Measurements from ENCODE around the gene BPIFB1. TPM values are rescaled to one million over a fixed set of nuclear protein-coding genes. Genes with fewer than 3 reads are reported as not detected.

Gene BPIFB1
- total RNA-seq, 4 donors from 2014 or later: not detected

- TF ChIP-seq, protein P1, sequence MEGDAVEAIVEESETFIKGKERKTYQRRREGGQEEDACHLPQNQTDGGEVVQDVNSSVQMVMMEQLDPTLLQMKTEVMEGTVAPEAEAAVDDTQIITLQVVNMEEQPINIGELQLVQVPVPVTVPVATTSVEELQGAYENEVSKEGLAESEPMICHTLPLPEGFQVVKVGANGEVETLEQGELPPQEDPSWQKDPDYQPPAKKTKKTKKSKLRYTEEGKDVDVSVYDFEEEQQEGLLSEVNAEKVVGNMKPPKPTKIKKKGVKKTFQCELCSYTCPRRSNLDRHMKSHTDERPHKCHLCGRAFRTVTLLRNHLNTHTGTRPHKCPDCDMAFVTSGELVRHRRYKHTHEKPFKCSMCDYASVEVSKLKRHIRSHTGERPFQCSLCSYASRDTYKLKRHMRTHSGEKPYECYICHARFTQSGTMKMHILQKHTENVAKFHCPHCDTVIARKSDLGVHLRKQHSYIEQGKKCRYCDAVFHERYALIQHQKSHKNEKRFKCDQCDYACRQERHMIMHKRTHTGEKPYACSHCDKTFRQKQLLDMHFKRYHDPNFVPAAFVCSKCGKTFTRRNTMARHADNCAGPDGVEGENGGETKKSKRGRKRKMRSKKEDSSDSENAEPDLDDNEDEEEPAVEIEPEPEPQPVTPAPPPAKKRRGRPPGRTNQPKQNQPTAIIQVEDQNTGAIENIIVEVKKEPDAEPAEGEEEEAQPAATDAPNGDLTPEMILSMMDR (IDR thresholded peaks at IDR 0.05): no peak
- DNase-seq (ENCODE audit: low spot score): no peak
- ATAC-seq (ENCODE audit: low FRiP score): no peak
Measured at GRCh38 chr20:33328157-33329137, 45.4 kb downstream of the BPIFB1 start.

GRCh38 chr20:33332905-33333456 lies 50.0 kb downstream of the BPIFB1 start:
- DNase-seq (ENCODE audit: low spot score) (no peak), ATAC-seq (ENCODE audit: low FRiP score) (no peak)
- TF ChIP-seq, protein P1 (IDR thresholded peaks at IDR 0.05): no peak

DNA sequence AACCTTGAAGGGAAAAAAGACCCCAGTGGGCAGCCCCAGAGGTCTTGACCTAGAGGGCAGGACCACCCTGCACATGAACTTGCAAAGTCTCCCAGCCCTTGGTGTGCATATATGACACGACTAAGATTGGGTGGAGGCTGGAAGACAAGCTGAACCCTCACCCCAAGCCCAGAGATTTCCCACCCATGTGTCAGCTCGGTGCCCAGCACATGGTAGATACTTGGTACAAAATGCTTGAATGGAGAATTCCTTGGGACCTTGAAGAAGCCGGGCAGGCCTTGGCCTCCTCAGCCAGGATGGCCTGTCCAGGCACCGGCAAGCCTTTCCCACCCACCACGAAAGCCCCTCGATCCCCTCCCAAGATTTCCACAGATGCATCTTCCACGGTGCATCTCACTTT lies 50.6 kb downstream of the BPIFB1 start:
- DNase-seq (ENCODE audit: low spot score) (no peak), ATAC-seq (ENCODE audit: low FRiP score) (no peak)
- TF ChIP-seq, protein P1 (IDR thresholded peaks at IDR 0.05): no peak

DNA sequence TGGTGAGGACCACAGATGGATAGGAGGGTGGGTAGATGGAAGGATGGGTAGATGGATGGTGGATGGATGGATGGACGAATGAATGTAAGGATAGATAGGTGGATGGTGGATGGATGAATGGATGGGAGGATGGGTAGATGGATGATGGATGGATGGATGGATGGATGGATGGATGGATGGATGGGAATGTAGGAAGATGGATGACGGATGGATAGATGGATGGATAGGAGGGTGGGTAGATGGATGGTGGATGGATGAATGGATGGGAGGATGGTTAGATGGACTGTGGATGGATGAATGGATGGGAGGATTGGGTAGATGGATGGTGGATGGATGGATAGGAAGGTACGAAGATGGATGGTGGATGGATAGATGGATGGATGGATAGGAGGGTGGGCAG lies 51.1 kb downstream of the BPIFB1 start:
- TF ChIP-seq, protein P1 (IDR thresholded peaks at IDR 0.05): no peak
- ATAC-seq (ENCODE audit: low FRiP score): no peak

DNA sequence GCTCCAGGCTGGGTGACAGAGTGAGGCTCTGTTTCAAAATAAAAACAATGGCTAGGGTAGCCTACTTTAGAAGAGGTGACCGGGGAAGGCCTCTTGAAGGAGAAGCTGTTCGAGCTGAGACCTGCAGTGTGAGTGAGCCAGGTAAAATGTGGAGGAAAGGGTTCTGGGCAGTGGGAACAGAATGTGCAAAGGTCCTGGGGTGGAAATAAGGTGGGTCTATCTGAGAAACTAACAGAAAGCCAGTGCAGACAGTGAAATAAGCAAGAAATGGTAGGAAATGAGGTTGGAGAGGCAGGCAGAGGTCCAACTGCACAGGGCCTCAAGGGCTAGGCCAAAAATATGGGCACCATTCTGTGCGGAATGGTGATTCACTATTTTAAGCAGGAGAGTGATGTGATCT lies 53.4 kb downstream of the BPIFB1 start:
- ATAC-seq (ENCODE audit: low FRiP score): no peak

More for the DNA sequence above, 51.1 kb downstream of the BPIFB1 start:
- no peak for DNase-seq (ENCODE audit: low spot score)

DNA sequence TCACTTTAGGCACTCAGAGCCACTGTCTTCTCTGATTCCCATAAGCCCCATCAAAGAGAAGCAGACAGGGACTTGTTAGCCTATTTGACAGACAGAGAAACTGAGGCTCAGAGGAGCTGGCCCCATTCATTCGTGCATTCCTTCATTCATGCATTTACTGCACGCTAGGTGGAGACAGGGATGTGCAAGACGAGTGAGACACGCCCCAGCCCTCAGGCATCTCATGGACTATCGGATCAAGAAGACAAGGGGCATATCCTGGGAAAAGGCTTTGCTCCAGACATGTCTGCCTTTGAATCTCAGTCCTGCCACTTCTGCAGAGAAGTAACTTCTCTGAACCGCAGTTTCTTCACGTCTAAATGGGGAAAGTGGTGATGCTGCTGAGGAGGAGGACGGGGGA lies 54.1 kb downstream of the BPIFB1 start:
- ATAC-seq (ENCODE audit: low FRiP score): no peak
- TF ChIP-seq, protein P1 (IDR thresholded peaks at IDR 0.05): no peak
- DNase-seq (ENCODE audit: low spot score): no peak

More for the DNA sequence above, 53.4 kb downstream of the BPIFB1 start:
- TF ChIP-seq, protein P1 (IDR thresholded peaks at IDR 0.05): no peak
- no peak for DNase-seq (ENCODE audit: low spot score)
